ENCODE data around the gene NRL. TPM values are rescaled to one million over a fixed set of nuclear protein-coding genes. Genes with fewer than 3 reads are reported as not detected.

Gene NRL
- total RNA-seq, 1 experiment from 2014 or later: 1.3 TPM

DNA sequence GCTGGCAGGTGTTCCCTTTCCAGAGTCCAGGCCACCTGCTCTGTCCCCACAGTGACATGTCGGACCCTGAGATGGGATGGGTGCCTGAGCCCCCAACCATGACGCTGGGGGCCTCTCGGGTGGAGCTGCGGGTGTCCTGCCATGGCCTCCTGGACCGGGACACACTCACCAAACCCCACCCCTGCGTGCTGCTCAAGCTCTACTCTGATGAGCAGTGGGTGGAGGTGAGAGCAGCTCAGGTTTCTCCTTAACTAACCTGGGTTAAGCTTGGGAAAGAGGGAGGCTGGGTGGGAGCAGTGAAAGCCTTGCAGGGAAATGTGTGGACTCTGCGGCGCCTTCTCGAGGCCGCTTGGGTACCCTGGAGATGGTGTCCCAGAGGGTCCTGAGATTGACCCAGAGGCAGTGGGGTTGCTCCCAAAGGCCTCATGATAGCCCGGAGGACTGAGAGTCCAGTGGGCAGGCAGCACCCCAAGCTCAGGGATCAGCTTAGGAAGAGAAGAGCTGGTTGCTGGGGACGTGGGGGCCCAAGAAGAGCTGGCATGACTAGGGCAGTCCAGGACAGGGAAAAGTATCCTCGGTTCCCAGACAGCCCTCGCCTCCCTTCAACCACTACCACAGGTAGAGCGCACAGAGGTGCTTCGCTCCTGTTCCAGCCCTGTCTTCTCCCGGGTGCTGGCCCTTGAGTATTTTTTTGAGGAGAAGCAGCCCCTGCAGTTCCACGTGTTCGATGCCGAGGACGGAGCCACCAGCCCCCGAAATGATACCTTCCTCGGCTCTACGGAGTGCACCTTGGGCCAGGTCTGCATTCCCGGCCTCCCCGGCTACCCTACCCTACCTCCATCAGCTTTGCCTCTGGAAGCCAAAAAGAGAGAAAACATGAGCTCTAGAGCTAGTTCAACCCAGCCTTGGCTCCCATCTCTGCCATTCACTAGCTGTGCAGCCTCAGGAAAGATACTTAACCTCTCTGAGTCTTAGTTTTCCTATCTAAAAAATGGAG lies 41.6 kb downstream of the NRL start:
- POLR2A ChIA-PET: interaction anchor here (0.9 kb wide), 1 partner anchor 8 kb away, joined by 4 read pairs; no protein-coding TSS in a partner anchor
- CTCF ChIA-PET: interaction anchor here (0.9 to 2.4 kb wide), 6 partner anchors 8 to 36 kb away, joined by 3 to 14 read pairs (median 5); no protein-coding TSS in a partner anchor
- TF ChIP-seq, protein P1, sequence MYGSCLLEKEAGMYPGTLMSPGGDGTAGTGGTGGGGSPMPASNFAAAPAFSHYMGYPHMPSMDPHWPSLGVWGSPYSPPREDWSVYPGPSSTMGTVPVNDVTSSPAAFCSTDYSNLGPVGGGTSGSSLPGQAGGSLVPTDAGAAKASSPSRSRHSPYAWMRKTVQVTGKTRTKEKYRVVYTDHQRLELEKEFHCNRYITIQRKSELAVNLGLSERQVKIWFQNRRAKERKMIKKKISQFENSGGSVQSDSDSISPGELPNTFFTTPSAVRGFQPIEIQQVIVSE (CRISPR knock-in tag; IDR thresholded peaks at IDR 0.05; ENCODE audit: borderline replicate concordance): no peak
- TF ChIP-seq ELF4 (CRISPR knock-in tag; IDR thresholded peaks at IDR 0.05; ENCODE audit: low read depth) (no peak), ZNF317 (CRISPR knock-in tag; IDR thresholded peaks at IDR 0.05; ENCODE audit: borderline replicate concordance, low read depth) (no peak), PRRX2 (CRISPR knock-in tag; IDR thresholded peaks at IDR 0.05) (no peak), ZNF138 (CRISPR knock-in tag; conservative IDR thresholded peaks at IDR 0.05) (no peak), ESRRA (CRISPR knock-in tag; IDR thresholded peaks at IDR 0.05; ENCODE audit: borderline replicate concordance) (no peak), ZBTB21 (CRISPR knock-in tag; IDR thresholded peaks at IDR 0.05; ENCODE audit: borderline replicate concordance) (no peak), SOX15 (CRISPR knock-in tag; IDR thresholded peaks at IDR 0.05) (no peak), TEAD1 (CRISPR knock-in tag; IDR thresholded peaks at IDR 0.05) (no peak), ETV6 (CRISPR knock-in tag; IDR thresholded peaks at IDR 0.05) (no peak), HMGA2 (CRISPR knock-in tag; IDR thresholded peaks at IDR 0.05) (no peak), ZNF232 (CRISPR knock-in tag; IDR thresholded peaks at IDR 0.05) (no peak), OVOL2 (CRISPR knock-in tag; IDR thresholded peaks at IDR 0.05; ENCODE audit: borderline replicate concordance) (no peak)
- TF ChIP-seq, protein P2, sequence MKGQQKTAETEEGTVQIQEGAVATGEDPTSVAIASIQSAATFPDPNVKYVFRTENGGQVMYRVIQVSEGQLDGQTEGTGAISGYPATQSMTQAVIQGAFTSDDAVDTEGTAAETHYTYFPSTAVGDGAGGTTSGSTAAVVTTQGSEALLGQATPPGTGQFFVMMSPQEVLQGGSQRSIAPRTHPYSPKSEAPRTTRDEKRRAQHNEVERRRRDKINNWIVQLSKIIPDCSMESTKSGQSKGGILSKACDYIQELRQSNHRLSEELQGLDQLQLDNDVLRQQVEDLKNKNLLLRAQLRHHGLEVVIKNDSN (CRISPR knock-in tag; IDR thresholded peaks at IDR 0.05): no peak
- TF ChIP-seq, protein P3, sequence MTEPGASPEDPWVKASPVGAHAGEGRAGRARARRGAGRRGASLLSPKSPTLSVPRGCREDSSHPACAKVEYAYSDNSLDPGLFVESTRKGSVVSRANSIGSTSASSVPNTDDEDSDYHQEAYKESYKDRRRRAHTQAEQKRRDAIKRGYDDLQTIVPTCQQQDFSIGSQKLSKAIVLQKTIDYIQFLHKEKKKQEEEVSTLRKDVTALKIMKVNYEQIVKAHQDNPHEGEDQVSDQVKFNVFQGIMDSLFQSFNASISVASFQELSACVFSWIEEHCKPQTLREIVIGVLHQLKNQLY (CRISPR knock-in tag; IDR thresholded peaks at IDR 0.05): no peak
- TF ChIP-seq, protein P4, sequence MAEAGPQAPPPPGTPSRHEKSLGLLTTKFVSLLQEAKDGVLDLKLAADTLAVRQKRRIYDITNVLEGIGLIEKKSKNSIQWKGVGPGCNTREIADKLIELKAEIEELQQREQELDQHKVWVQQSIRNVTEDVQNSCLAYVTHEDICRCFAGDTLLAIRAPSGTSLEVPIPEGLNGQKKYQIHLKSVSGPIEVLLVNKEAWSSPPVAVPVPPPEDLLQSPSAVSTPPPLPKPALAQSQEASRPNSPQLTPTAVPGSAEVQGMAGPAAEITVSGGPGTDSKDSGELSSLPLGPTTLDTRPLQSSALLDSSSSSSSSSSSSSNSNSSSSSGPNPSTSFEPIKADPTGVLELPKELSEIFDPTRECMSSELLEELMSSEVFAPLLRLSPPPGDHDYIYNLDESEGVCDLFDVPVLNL (CRISPR knock-in tag; IDR thresholded peaks at IDR 0.05; ENCODE audit: borderline replicate concordance, low read depth): no peak
- no peak overlapping the region for H3K27ac Mint-ChIP-seq
- ATAC-seq (no peak; the same call in 1 of the 2 replicates), DNase-seq (ENCODE audit: low spot score) (no peak)
- H3K36me3 Mint-ChIP-seq: no peaks in the 10 kb centered on the region
- no peaks in the 10 kb centered on the region; the same call in none of the 2 replicates for H3K27me3 Mint-ChIP-seq (ENCODE audit: low read depth)
- no peaks in the 10 kb centered on the region for H3K9me3 Mint-ChIP-seq
- no peak overlapping the region for H3K4me3 Mint-ChIP-seq
- 0 out of 2 replicates have a peak, but pooled peaks cover 8% of the 10 kb centered on the region for H3K4me1 Mint-ChIP-seq

DNA sequence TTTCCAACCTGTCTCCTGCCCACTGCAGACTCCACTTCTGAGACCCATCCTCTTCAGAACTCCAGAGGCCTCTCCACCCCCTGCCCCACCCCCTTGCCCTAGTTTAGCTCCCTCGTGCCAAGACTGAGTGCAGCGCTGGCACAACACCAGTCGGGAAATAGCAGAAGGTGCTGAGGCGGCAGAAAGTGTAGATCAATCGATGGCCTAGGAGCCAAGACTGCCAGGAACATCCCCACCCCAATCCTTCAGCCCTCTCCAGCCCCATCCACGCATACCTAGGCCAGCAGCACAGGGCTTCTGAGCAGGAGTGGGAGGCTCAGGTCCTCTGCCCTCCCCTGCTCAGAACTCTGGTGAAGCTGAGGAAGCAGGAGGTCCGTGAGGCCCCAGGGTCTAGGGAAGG lies 42.3 kb downstream of the NRL start:
- DNase-seq (ENCODE audit: low spot score) (no peak), ATAC-seq (no peak)
- Mint-ChIP-seq H3K4me3 (no peak overlapping the region), H3K4me1 (0 out of 2 replicates have a peak, but pooled peaks cover 8% of the 10 kb centered on the region), H3K27me3 (ENCODE audit: low read depth) (no peaks in the 10 kb centered on the region; the same call in none of the 2 replicates), H3K36me3 (no peaks in the 10 kb centered on the region), H3K9me3 (no peaks in the 10 kb centered on the region), H3K27ac (no peak overlapping the region)
- CTCF ChIA-PET: interaction anchor here (0.8 to 2.5 kb wide), 7 partner anchors 9 to 89 kb away, joined by 3 to 14 read pairs (median 4); partner anchors contain the start of gene IRF9
- POLR2A ChIA-PET: interaction anchor here (0.9 kb wide), 1 partner anchor 9 kb away, joined by 4 read pairs; no protein-coding TSS in a partner anchor
- TF ChIP-seq MXD4 (CRISPR knock-in tag; IDR thresholded peaks at IDR 0.05; ENCODE audit: borderline replicate concordance) (no peak), ZNF138 (CRISPR knock-in tag; conservative IDR thresholded peaks at IDR 0.05) (no peak), ELF4 (CRISPR knock-in tag; IDR thresholded peaks at IDR 0.05; ENCODE audit: low read depth) (no peak), EMX1 (CRISPR knock-in tag; IDR thresholded peaks at IDR 0.05) (no peak), ATF1 (CRISPR knock-in tag; IDR thresholded peaks at IDR 0.05) (no peak), CBFB (CRISPR knock-in tag; IDR thresholded peaks at IDR 0.05; ENCODE audit: low read depth) (no peak), NR2C2 (CRISPR knock-in tag; IDR thresholded peaks at IDR 0.05) (no peak), SMAD3 (CRISPR knock-in tag; IDR thresholded peaks at IDR 0.05; ENCODE audit: borderline replicate concordance) (no peak)
- TF ChIP-seq, protein P3 (CRISPR knock-in tag; IDR thresholded peaks at IDR 0.05): no peak
- TF ChIP-seq, protein P5, sequence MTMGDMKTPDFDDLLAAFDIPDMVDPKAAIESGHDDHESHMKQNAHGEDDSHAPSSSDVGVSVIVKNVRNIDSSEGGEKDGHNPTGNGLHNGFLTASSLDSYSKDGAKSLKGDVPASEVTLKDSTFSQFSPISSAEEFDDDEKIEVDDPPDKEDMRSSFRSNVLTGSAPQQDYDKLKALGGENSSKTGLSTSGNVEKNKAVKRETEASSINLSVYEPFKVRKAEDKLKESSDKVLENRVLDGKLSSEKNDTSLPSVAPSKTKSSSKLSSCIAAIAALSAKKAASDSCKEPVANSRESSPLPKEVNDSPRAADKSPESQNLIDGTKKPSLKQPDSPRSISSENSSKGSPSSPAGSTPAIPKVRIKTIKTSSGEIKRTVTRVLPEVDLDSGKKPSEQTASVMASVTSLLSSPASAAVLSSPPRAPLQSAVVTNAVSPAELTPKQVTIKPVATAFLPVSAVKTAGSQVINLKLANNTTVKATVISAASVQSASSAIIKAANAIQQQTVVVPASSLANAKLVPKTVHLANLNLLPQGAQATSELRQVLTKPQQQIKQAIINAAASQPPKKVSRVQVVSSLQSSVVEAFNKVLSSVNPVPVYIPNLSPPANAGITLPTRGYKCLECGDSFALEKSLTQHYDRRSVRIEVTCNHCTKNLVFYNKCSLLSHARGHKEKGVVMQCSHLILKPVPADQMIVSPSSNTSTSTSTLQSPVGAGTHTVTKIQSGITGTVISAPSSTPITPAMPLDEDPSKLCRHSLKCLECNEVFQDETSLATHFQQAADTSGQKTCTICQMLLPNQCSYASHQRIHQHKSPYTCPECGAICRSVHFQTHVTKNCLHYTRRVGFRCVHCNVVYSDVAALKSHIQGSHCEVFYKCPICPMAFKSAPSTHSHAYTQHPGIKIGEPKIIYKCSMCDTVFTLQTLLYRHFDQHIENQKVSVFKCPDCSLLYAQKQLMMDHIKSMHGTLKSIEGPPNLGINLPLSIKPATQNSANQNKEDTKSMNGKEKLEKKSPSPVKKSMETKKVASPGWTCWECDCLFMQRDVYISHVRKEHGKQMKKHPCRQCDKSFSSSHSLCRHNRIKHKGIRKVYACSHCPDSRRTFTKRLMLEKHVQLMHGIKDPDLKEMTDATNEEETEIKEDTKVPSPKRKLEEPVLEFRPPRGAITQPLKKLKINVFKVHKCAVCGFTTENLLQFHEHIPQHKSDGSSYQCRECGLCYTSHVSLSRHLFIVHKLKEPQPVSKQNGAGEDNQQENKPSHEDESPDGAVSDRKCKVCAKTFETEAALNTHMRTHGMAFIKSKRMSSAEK (CRISPR knock-in tag; IDR thresholded peaks at IDR 0.05; ENCODE audit: borderline replicate concordance): no peak
